ENCODE data around the gene PLSCR4. TPM values are rescaled to one million over a fixed set of nuclear protein-coding genes. Genes with fewer than 3 reads are reported as not detected.

The PLSCR4 gene
- total and polyA plus RNA-seq, 2 of the 4 experiments (the other 2 are of a cell fraction) = 3.8 to 4.4 TPM

GRCh38 chr3:146164506-146164905, 86.4 kb downstream of the PLSCR4 start:
- DNase-seq = no peak
- Histone ChIP-seq H4K8ac (ENCODE audit: low read depth in 2 of 2, low read length in 2 of 2) (peak overlapping the region; percentile 88), H3K79me1 (ENCODE audit: low read depth in 1 of 2, low read length in 2 of 2) (peaks cover 3 to 18% of the 10 kb centered on the region in 2 experiments; a peak in 3 of 4 replicates), H3K9me3 (ENCODE audit: control insufficient read depth, insufficient read depth, low read length) (no peaks in the 10 kb centered on the region), H3K9ac (ENCODE audit: low read depth, low read length) (no peak overlapping the region), H2BK5ac (ENCODE audit: low read depth, low read length, poor library complexity, severe bottlenecking) (peak overlapping the region; percentile 95), H3K56ac (ENCODE audit: extremely low read depth, insufficient read depth, low read length) (peak overlapping the region; percentile 80; the same call in 1 of the 2 replicates), H3K4me3 (ENCODE audit: insufficient read depth, low read depth, low read length) (no peak overlapping the region), H3K14ac (replicated peaks; ENCODE audit: low read depth, low read length) (peak overlapping the region; percentile 95), H3K4me2 (ENCODE audit: low read depth, low read length) (no peak overlapping the region; the same call in 1 of the 2 replicates), H4K91ac (ENCODE audit: insufficient read depth, low read depth, low read length) (peak overlapping the region; percentile 96), H2AK5ac (ENCODE audit: low read depth, low read length) (peak overlapping the region; percentile 87; the same call in 1 of the 2 replicates), H3K18ac (ENCODE audit: low read depth, low read length) (peak overlapping the region; percentile 95; the same call in 1 of the 2 replicates), H3K4me1 (ENCODE audit: control insufficient read depth, insufficient read depth, low read length) (peaks cover 18% of the 10 kb centered on the region), H2AFZ (replicated peaks; ENCODE audit: low read length, poor library complexity) (no peak overlapping the region), H3K9me1 (ENCODE audit: insufficient read depth, low read length) (peaks cover 12% of the 10 kb centered on the region), H2AK9ac (replicated peaks; ENCODE audit: low read depth, low read length, poor library complexity) (peak overlapping the region; percentile 56), H2BK120ac (ENCODE audit: low read depth, low read length) (peak overlapping the region; percentile 98), H2BK15ac (ENCODE audit: low read depth, low read length) (peak overlapping the region; percentile 96; the same call in 2 of the 3 replicates), H3K23ac (ENCODE audit: low read depth, low read length) (peak overlapping the region; percentile 95), H3K27me3 (ENCODE audit: control insufficient read depth, insufficient read depth, low read length) (no peaks in the 10 kb centered on the region), H4K5ac (ENCODE audit: low read depth, low read length) (peak overlapping the region; percentile 73), H3K36me3 (ENCODE audit: control insufficient read depth, insufficient read depth, low read length) (no peaks in the 10 kb centered on the region), H4K20me1 (ENCODE audit: insufficient read depth, low read length) (no peaks in the 10 kb centered on the region), H3K27ac (ENCODE audit: insufficient read depth, low read length) (peak overlapping the region; percentile 54; the same call in 1 of the 2 replicates), H2BK20ac (ENCODE audit: low read depth, low read length) (peak overlapping the region; percentile 99), H3K4ac (ENCODE audit: low read depth, low read length) (peak overlapping the region; percentile 96)
- no peak for ATAC-seq (ENCODE audit: low read depth)
- in situ Hi-C loops (cut with MboI; ENCODE audit: low sequenced_read_pairs) (loop anchor here (5.0 kb wide), 1 partner anchor 97 kb away; no protein-coding TSS in a partner anchor), dilution Hi-C loops (cut with HindIII; ENCODE audit: low sequenced_read_pairs, unreplicated experiment) (no loop called here), intact Hi-C loops (cut with micrococcal nuclease) (loop anchor here (5.0 kb wide), 1 partner anchor 37 kb away; no protein-coding TSS in a partner anchor)
- CTCF ChIA-PET = interaction anchor here (0.6 to 0.7 kb wide), 3 partner anchors 10 to 276 kb away, joined by 3 read pairs; no protein-coding TSS in a partner anchor
- POLR2A ChIA-PET (ENCODE audit: unreplicated experiment) = no interaction called here
- TF ChIP-seq NFE2L2 (IDR thresholded peaks at IDR 0.05; ENCODE audit: low read depth, low read length) (no peak), FOS (IDR thresholded peaks at IDR 0.05; ENCODE audit: low read depth, low read length) (no peak), CHD1 (IDR thresholded peaks at IDR 0.05; ENCODE audit: low read depth, low read length) (no peak)
- no TSS peak for BruUV-seq (replicated peaks)
